ENCODE measurements around the gene RAB40B.
"Not testable (repeated sequence)": the region's sequence is repeated elsewhere in the genome, so short reads cannot be mapped to it uniquely, and the experiment has no call there.

Gene RAB40B

GRCh38 chr17:82657926-82658325 lies 40.6 kb downstream of the RAB40B start:
- Mint-ChIP-seq H3K4me3 (no peak overlapping the region), H3K9me3 (no peaks in the 10 kb centered on the region), H3K27ac (no peak overlapping the region), H3K4me1 (peaks cover 4% of the 10 kb centered on the region), H3K36me3 (peaks cover 4% of the 10 kb centered on the region), H3K27me3 (no peaks in the 10 kb centered on the region)
- no peak for ATAC-seq

- Mint-ChIP-seq H3K4me1 (peaks cover 4% of the 10 kb centered on the region), H3K27me3 (no peaks in the 10 kb centered on the region), H3K4me3 (no peak overlapping the region), H3K27ac (no peak overlapping the region), H3K36me3 (peaks cover 4% of the 10 kb centered on the region), H3K9me3 (no peaks in the 10 kb centered on the region)
- no peak for ATAC-seq
Measured at GRCh38 chr17:82656266-82656665, 42.2 kb downstream of the RAB40B start.

GRCh38 chr17:82655523-82655922 lies 43.0 kb downstream of the RAB40B start:
- Mint-ChIP-seq H3K36me3 (peaks cover 4% of the 10 kb centered on the region), H3K9me3 (no peaks in the 10 kb centered on the region)

GRCh38 chr17:82655038-82655479 lies 43.4 kb downstream of the RAB40B start:
- H3K4me3 Mint-ChIP-seq: no peak overlapping the region
- H3K9me3 Mint-ChIP-seq: no peaks in the 10 kb centered on the region
- peaks cover 4% of the 10 kb centered on the region for H3K36me3 Mint-ChIP-seq
- no peaks in the 10 kb centered on the region for H3K27me3 Mint-ChIP-seq
- peaks cover 4% of the 10 kb centered on the region for H3K4me1 Mint-ChIP-seq
- peak overlapping the region; percentile 58 for H3K27ac Mint-ChIP-seq
- ATAC-seq: no peak

More at GRCh38 chr17:82655523-82655922, 43.0 kb downstream of the RAB40B start:
- Mint-ChIP-seq H3K27me3 (no peaks in the 10 kb centered on the region), H3K27ac (peak overlapping the region; percentile 58), H3K4me3 (no peak overlapping the region), H3K4me1 (peaks cover 4% of the 10 kb centered on the region)
- no peak for ATAC-seq

GRCh38 chr17:82654611-82655010 lies 43.9 kb downstream of the RAB40B start:
- H3K4me3 Mint-ChIP-seq, ATAC-seq, H3K9me3 Mint-ChIP-seq, H3K27me3 Mint-ChIP-seq, H3K36me3 Mint-ChIP-seq, H3K4me1 Mint-ChIP-seq: not testable (repeated sequence)
- peak overlapping the region; percentile 58 for H3K27ac Mint-ChIP-seq

- Mint-ChIP-seq H3K36me3 (peaks cover 4% of the 10 kb centered on the region), H3K4me3 (no peak overlapping the region), H3K4me1 (peaks cover 4% of the 10 kb centered on the region), H3K27ac (peak overlapping the region; percentile 58), H3K27me3 (no peaks in the 10 kb centered on the region), H3K9me3 (no peaks in the 10 kb centered on the region)
- no peak for ATAC-seq
Measured at GRCh38 chr17:82653651-82654528, 44.6 kb downstream of the RAB40B start.

GRCh38 chr17:82650723-82651122 lies 47.8 kb downstream of the RAB40B start:
- no peak overlapping the region for H3K4me3 Mint-ChIP-seq
- H3K9me3 Mint-ChIP-seq: no peaks in the 10 kb centered on the region
- no peaks in the 10 kb centered on the region for H3K27me3 Mint-ChIP-seq
- peaks cover 22% of the 10 kb centered on the region for H3K4me1 Mint-ChIP-seq
- H3K36me3 Mint-ChIP-seq: peaks cover 6% of the 10 kb centered on the region
- H3K27ac Mint-ChIP-seq: no peak overlapping the region
- no peak for ATAC-seq

- Mint-ChIP-seq H3K9me3 (no peaks in the 10 kb centered on the region), H3K4me3 (peak overlapping the region; percentile 27), H3K27ac (no peak overlapping the region), H3K4me1 (peaks cover 27% of the 10 kb centered on the region), H3K36me3 (peaks cover 9% of the 10 kb centered on the region), H3K27me3 (no peaks in the 10 kb centered on the region)
- ATAC-seq: no peak
Measured at GRCh38 chr17:82649501-82650261, 48.8 kb downstream of the RAB40B start.

- H3K27me3 Mint-ChIP-seq: no peaks in the 10 kb centered on the region
- H3K4me3 Mint-ChIP-seq: peak overlapping the region; percentile 63
- no peaks in the 10 kb centered on the region for H3K9me3 Mint-ChIP-seq
- no peak overlapping the region for H3K27ac Mint-ChIP-seq
- peak; percentile 28 for ATAC-seq
- peaks cover 32% of the 10 kb centered on the region for H3K4me1 Mint-ChIP-seq
- H3K36me3 Mint-ChIP-seq: peaks cover 15% of the 10 kb centered on the region
Measured at GRCh38 chr17:82648742-82649331, 49.7 kb downstream of the RAB40B start.

- peaks cover 19% of the 10 kb centered on the region for H3K36me3 Mint-ChIP-seq
- H3K27ac Mint-ChIP-seq: peak within 1 kb of the TSS; percentile 78
- H3K9me3 Mint-ChIP-seq: no peaks in the 10 kb centered on the region
- peak within 1 kb of the TSS; percentile 84 for H3K4me3 Mint-ChIP-seq
- H3K27me3 Mint-ChIP-seq: no peaks in the 10 kb centered on the region
- ATAC-seq: peak; percentile 91
- peaks cover 33% of the 10 kb centered on the region for H3K4me1 Mint-ChIP-seq
Measured at GRCh38 chr17:82648165-82648668, 50.3 kb downstream of the RAB40B start, which contains the start of gene WDR45B. Gene WDR45B (minus strand): TSS chr17:82648444. CDS start chr17:82648340, 104 bp downstream.

GRCh38 chr17:82647593-82648164 lies 50.8 kb downstream of the RAB40B start:
- peak; percentile 52 for ATAC-seq
- Mint-ChIP-seq H3K9me3 (no peaks in the 10 kb centered on the region), H3K27me3 (no peaks in the 10 kb centered on the region), H3K27ac (peak overlapping the region; percentile 78), H3K4me3 (peak overlapping the region; percentile 84), H3K36me3 (peaks cover 20% of the 10 kb centered on the region), H3K4me1 (peaks cover 33% of the 10 kb centered on the region)

- no peak overlapping the region for H3K27ac Mint-ChIP-seq
- H3K4me1 Mint-ChIP-seq: peaks cover 40% of the 10 kb centered on the region
- peaks cover 35% of the 10 kb centered on the region for H3K36me3 Mint-ChIP-seq
- no peak for ATAC-seq
- no peaks in the 10 kb centered on the region for H3K9me3 Mint-ChIP-seq
- H3K4me3 Mint-ChIP-seq: peak overlapping the region; percentile 39
- no peaks in the 10 kb centered on the region for H3K27me3 Mint-ChIP-seq
Measured at GRCh38 chr17:82645516-82645915, 53.0 kb downstream of the RAB40B start.

GRCh38 chr17:82644148-82644547 lies 54.4 kb downstream of the RAB40B start:
- ATAC-seq: no peak
- peaks cover 51% of the 10 kb centered on the region for H3K4me1 Mint-ChIP-seq
- no peak overlapping the region for H3K4me3 Mint-ChIP-seq
- no peaks in the 10 kb centered on the region for H3K27me3 Mint-ChIP-seq
- no peaks in the 10 kb centered on the region for H3K9me3 Mint-ChIP-seq
- peaks cover 46% of the 10 kb centered on the region for H3K36me3 Mint-ChIP-seq
- no peak overlapping the region for H3K27ac Mint-ChIP-seq

GRCh38 chr17:82642022-82642421 lies 56.5 kb downstream of the RAB40B start:
- peaks cover 58% of the 10 kb centered on the region for H3K36me3 Mint-ChIP-seq
- peaks cover 58% of the 10 kb centered on the region for H3K4me1 Mint-ChIP-seq

GRCh38 chr17:82640036-82640435 lies 58.5 kb downstream of the RAB40B start:
- H3K27ac Mint-ChIP-seq: no peak overlapping the region
- H3K9me3 Mint-ChIP-seq: peaks cover 4% of the 10 kb centered on the region
- no peaks in the 10 kb centered on the region for H3K27me3 Mint-ChIP-seq
- H3K36me3 Mint-ChIP-seq: peaks cover 59% of the 10 kb centered on the region
- H3K4me3 Mint-ChIP-seq: no peak overlapping the region
- peaks cover 48% of the 10 kb centered on the region for H3K4me1 Mint-ChIP-seq
- no peak for ATAC-seq

More at GRCh38 chr17:82642022-82642421, 56.5 kb downstream of the RAB40B start:
- no peak for ATAC-seq
- H3K4me3 Mint-ChIP-seq: no peak overlapping the region
- no peak overlapping the region for H3K27ac Mint-ChIP-seq
- no peaks in the 10 kb centered on the region for H3K9me3 Mint-ChIP-seq
- H3K27me3 Mint-ChIP-seq: no peaks in the 10 kb centered on the region
